ENCODE results near the gene ENPP3. TPM values are rescaled to one million over a fixed set of nuclear protein-coding genes. Genes with fewer than 3 reads are reported as not detected.
A peak's percentile ranks its signal among the peaks of the same experiment; 100 is the strongest.

Gene ENPP3
- total and polyA plus RNA-seq, 2 experiments from 2014 or later = not detected

DNA sequence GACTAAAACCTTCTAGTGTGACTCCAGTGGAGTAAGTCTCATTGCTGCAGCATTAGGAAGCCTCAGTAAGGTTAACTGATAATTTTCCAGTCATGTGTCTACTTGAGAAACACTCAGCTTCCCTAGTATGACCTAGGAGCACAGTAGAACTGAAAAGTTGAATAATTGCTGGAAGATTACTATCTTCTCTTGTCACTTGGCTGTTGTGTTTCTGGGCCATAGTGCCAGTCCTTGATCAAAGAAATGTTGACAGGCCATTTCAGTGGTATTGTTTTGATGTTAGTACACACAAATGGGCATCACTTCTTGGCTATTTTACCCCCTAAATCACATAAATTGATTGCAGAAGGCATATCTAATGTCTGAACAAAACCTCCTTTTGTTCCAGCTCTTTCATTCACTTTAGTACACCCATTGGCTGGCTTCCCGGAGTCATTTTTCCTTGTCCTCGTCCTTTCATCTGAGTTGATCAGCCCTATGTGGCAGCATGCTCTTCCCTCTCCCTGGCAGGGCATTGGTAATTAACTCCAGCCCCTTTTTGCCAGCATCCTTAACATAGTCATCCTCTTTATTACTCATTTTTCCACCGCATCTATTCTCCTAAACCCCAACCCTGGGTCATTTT is 6.0 kb downstream of the ENPP3 start:
- WGBS, 2 experiments (ENCODE audit: low coverage in 1 of 2, low lambda C conversion rate in 2 of 2, missing lambda C conversion rate in 2 of 2) = 0 to 10% methylated on average over 2 to 3 of the region's 3 CpGs
- no peaks in the 10 kb centered on the region for H3K36me3 ChIP-seq (ENCODE audit: low read depth)
- H4K20me1 ChIP-seq (ENCODE audit: insufficient read depth) = no peaks in the 10 kb centered on the region
- no peak overlapping the region for H3K9ac ChIP-seq
- no peak for TF ChIP-seq EZH2 (IDR thresholded peaks at IDR 0.05; ENCODE audit: insufficient read depth, poor library complexity, severe bottlenecking)
- no peak for TF ChIP-seq EZH2phosphoT487 (IDR thresholded peaks at IDR 0.05; ENCODE audit: insufficient read depth, low read depth)
- H3K4me3 ChIP-seq = no peak overlapping the region
- H2AFZ ChIP-seq = no peak overlapping the region
- no peaks in the 10 kb centered on the region for H3K79me2 ChIP-seq (ENCODE audit: insufficient read depth)
- no peaks in the 10 kb centered on the region for H3F3A ChIP-seq (ENCODE audit: insufficient read depth)
- no peaks in the 10 kb centered on the region for H3K9me3 ChIP-seq (ENCODE audit: low read depth)
- peak; percentile 36 for DNase-seq
- no peak overlapping the region for H3K4me2 ChIP-seq (ENCODE audit: unreplicated experiment)
- no peaks in the 10 kb centered on the region for H3K4me1 ChIP-seq (ENCODE audit: insufficient read depth)
- no peak overlapping the region for H3K27ac ChIP-seq
- no peaks in the 10 kb centered on the region for H3K27me3 ChIP-seq (replicated peaks; ENCODE audit: insufficient read depth)
- in situ Hi-C loops (cut with MboI) = no loop called here
- no peaks in the 10 kb centered on the region for H3K9me2 ChIP-seq (ENCODE audit: insufficient read depth)

DNA sequence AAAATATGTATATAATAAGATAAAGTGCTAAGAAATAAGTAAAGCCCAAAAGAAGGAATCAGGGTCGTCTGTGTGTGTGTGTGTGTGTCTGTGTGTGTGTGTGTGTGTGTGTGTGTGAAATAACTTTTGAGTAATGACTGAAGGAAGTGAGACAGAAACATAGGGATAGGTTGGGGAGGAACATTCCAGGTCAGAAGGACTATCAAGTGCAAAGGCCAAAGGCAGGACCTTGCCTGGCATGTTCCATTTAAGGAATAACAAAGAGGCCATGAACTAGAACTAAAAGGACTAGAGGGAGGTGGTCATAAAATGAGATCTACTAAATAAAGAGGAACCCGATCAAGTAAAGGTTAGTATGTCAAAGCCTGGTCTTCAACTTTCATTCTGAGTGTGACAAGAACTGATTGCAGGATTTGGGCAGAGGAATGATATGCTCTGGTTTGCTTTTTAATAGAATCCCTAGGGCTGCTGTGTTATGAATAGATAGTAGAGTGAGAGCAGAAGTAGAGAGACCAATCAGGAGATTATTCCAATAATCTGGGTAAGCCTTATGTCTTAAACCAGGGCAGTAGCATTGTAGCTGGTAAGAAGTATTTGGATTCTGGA is 6.9 kb downstream of the ENPP3 start:
- in situ Hi-C loops (cut with MboI) = no loop called here

DNA sequence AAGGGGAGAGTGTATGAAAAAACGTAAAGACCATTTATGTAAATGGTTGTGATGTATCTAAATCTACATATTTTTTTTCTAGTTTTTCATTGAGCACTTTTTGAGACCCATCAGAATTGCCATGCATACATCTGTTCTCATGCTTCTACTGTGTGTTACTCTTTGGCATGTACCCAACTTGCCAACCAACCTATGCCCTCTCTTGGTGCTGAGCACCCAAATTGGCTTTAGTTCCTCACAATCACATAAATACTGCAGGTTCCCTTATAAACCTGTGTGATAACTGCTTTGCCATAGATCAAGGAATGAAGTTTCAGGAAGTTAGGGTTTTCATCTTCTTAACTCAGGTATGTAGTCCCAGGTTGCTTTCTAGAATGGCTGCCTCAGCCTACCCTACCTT is 7.8 kb downstream of the ENPP3 start:
- no peaks in the 10 kb centered on the region for H3F3A ChIP-seq (ENCODE audit: insufficient read depth)
- no peak overlapping the region for H3K9ac ChIP-seq
- H2AFZ ChIP-seq = no peak overlapping the region
- no peak for DNase-seq
- no peaks in the 10 kb centered on the region for H3K4me1 ChIP-seq (ENCODE audit: insufficient read depth)
- no peaks in the 10 kb centered on the region for H3K79me2 ChIP-seq (ENCODE audit: insufficient read depth)
- no peak overlapping the region for H3K27ac ChIP-seq
- no peak overlapping the region for H3K4me3 ChIP-seq
- H4K20me1 ChIP-seq (ENCODE audit: insufficient read depth) = no peaks in the 10 kb centered on the region
- WGBS, 2 experiments (ENCODE audit: low coverage in 1 of 2, low lambda C conversion rate in 2 of 2, missing lambda C conversion rate in 2 of 2) = 60 to 63% methylated on average over 1 of the region's 1 CpG
- no peaks in the 10 kb centered on the region for H3K36me3 ChIP-seq (ENCODE audit: low read depth)
- TF ChIP-seq EZH2phosphoT487 (IDR thresholded peaks at IDR 0.05; ENCODE audit: insufficient read depth, low read depth) (no peak), EZH2 (IDR thresholded peaks at IDR 0.05; ENCODE audit: insufficient read depth, poor library complexity, severe bottlenecking) (no peak)
- no peaks in the 10 kb centered on the region for H3K9me2 ChIP-seq (ENCODE audit: insufficient read depth)
- no peaks in the 10 kb centered on the region for H3K27me3 ChIP-seq (replicated peaks; ENCODE audit: insufficient read depth)
- H3K4me2 ChIP-seq (ENCODE audit: unreplicated experiment) = no peak overlapping the region
- no peaks in the 10 kb centered on the region for H3K9me3 ChIP-seq (ENCODE audit: low read depth)
- in situ Hi-C loops (cut with MboI) = no loop called here

More for the DNA sequence above, 6.9 kb downstream of the ENPP3 start:
- DNase-seq = no peak
- H2AFZ ChIP-seq = no peak overlapping the region
- no peaks in the 10 kb centered on the region for H3K36me3 ChIP-seq (ENCODE audit: low read depth)
- H3K79me2 ChIP-seq (ENCODE audit: insufficient read depth) = no peaks in the 10 kb centered on the region
- H3K9me3 ChIP-seq (ENCODE audit: low read depth) = no peaks in the 10 kb centered on the region
- H3F3A ChIP-seq (ENCODE audit: insufficient read depth) = no peaks in the 10 kb centered on the region
- H3K27ac ChIP-seq = no peak overlapping the region
- H3K4me1 ChIP-seq (ENCODE audit: insufficient read depth) = no peaks in the 10 kb centered on the region
- no peaks in the 10 kb centered on the region for H3K27me3 ChIP-seq (replicated peaks; ENCODE audit: insufficient read depth)
- H4K20me1 ChIP-seq (ENCODE audit: insufficient read depth) = no peaks in the 10 kb centered on the region
- H3K4me2 ChIP-seq (ENCODE audit: unreplicated experiment) = no peak overlapping the region
- WGBS, 2 experiments (ENCODE audit: low coverage in 1 of 2, low lambda C conversion rate in 2 of 2, missing lambda C conversion rate in 2 of 2) = 44 to 51% methylated on average over 2 of the region's 2 CpGs
- H3K4me3 ChIP-seq = no peak overlapping the region
- H3K9ac ChIP-seq = no peak overlapping the region
- H3K9me2 ChIP-seq (ENCODE audit: insufficient read depth) = no peaks in the 10 kb centered on the region
- no peak for TF ChIP-seq EZH2 (IDR thresholded peaks at IDR 0.05; ENCODE audit: insufficient read depth, poor library complexity, severe bottlenecking)
- no peak for TF ChIP-seq EZH2phosphoT487 (IDR thresholded peaks at IDR 0.05; ENCODE audit: insufficient read depth, low read depth)

GRCh38 chr6:131645846-131646245 is 8.7 kb downstream of the ENPP3 start:
- H3K9me3 ChIP-seq (ENCODE audit: low read depth) = no peaks in the 10 kb centered on the region
- no peak overlapping the region for H2AFZ ChIP-seq
- TF ChIP-seq EZH2phosphoT487 (IDR thresholded peaks at IDR 0.05; ENCODE audit: insufficient read depth, low read depth) = no peak
- no peak for TF ChIP-seq EZH2 (IDR thresholded peaks at IDR 0.05; ENCODE audit: insufficient read depth, poor library complexity, severe bottlenecking)
- no peak overlapping the region for H3K4me2 ChIP-seq (ENCODE audit: unreplicated experiment)
- WGBS, 2 experiments (ENCODE audit: low coverage in 1 of 2, low lambda C conversion rate in 2 of 2, missing lambda C conversion rate in 2 of 2) = 87 to 94% methylated on average over 2 of the region's 2 CpGs
- H3K9ac ChIP-seq = no peak overlapping the region
- in situ Hi-C loops (cut with MboI) = no loop called here
- no peak for DNase-seq
- no peaks in the 10 kb centered on the region for H3K36me3 ChIP-seq (ENCODE audit: low read depth)
- H3K27ac ChIP-seq = no peak overlapping the region
- H3F3A ChIP-seq (ENCODE audit: insufficient read depth) = no peaks in the 10 kb centered on the region
- H3K4me1 ChIP-seq (ENCODE audit: insufficient read depth) = no peaks in the 10 kb centered on the region
- no peaks in the 10 kb centered on the region for H4K20me1 ChIP-seq (ENCODE audit: insufficient read depth)
- H3K79me2 ChIP-seq (ENCODE audit: insufficient read depth) = no peaks in the 10 kb centered on the region
- H3K9me2 ChIP-seq (ENCODE audit: insufficient read depth) = no peaks in the 10 kb centered on the region
- no peak overlapping the region for H3K4me3 ChIP-seq
- H3K27me3 ChIP-seq (replicated peaks; ENCODE audit: insufficient read depth) = no peaks in the 10 kb centered on the region

All from GM23248 (cell line).